ENCODE data around the gene DOCK11.

DOCK11 gene

GRCh38 chrX:118534716-118535493, 39.3 kb downstream of the DOCK11 start:
- no peak for DNase-seq

DNA sequence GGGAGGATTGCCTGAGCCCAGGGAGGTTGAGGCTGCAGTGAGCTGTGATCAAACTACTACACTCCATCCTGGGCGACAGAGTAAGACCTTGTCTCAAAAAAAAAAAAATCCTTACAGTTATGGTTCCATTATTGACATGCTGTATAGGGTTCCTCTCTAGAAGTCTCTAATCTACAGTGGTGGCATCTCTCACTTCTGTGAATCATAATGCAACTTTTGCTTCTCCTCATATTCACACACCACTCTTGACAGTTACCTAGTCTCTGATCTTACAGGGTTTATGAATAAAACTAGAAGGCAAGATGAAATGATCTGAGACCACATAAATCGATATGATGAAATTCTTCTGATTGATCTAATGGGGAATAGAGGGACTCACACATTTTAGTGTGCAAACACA, 40.6 kb downstream of the DOCK11 start:
- DNase-seq: no peak

DNA sequence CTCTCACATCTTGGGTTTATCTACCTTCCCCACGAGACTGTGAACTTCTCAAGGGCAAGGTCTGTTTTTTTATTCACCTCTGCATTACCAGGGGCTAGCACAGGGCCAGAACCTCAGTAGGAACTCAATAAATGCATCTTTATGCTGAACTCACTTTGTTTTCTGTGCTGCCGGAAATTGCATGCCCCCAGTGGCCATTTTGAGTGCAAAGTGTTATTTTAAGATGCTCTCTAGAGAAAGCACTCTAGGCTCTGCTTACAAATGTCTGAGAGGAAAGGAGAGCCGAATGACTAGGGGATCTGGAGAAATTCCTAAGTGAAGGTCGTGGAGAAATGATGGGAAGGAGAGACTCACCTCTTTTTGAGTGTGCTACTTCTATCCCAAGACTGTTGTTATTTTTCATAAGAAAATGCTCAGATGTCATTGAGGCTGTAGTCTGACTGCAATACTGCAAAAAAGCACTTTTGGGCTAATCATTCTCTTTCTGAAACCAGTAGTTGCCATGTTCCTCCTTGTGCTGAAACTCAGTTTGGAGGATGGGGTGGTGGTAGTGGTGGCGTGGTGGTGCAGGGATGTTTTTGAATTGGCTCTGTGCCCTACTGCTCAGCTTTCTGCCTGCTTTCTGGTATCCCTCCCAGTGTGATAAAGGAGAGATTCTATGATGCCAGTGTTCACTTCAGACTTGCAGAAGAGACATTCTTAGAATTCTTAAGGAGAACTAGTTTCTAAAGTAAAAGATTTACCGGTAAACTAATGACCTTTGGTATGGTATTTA, 41.3 kb downstream of the DOCK11 start:
- no peak for DNase-seq

GRCh38 chrX:118538386-118538785, 42.8 kb downstream of the DOCK11 start:
- no peak for DNase-seq

DNA sequence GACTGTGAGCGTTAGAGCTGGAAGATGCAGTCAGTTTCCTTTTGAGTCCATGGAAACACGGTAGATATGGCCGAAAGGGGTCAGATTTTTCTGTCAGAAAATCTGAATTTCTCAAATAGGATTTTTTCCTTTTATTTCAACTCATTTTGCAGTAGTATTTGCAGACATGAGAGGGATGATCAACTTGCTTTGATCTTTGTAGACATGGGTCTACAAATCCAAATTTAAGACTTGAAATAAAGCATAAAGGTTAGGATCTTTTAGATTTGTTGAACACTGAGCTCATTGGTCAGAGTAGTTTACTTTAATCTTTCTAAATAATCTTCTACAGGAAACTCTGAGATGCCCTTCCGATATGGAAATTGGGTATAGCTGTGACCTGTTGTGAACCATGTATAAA, 44.7 kb downstream of the DOCK11 start:
- no peak for DNase-seq

- no peak for DNase-seq
These were observed 45.9 kb downstream of the DOCK11 start for GRCh38 chrX:118541482-118541881.

GRCh38 chrX:118545510-118545909, 49.9 kb downstream of the DOCK11 start:
- DNase-seq: no peak

DNA sequence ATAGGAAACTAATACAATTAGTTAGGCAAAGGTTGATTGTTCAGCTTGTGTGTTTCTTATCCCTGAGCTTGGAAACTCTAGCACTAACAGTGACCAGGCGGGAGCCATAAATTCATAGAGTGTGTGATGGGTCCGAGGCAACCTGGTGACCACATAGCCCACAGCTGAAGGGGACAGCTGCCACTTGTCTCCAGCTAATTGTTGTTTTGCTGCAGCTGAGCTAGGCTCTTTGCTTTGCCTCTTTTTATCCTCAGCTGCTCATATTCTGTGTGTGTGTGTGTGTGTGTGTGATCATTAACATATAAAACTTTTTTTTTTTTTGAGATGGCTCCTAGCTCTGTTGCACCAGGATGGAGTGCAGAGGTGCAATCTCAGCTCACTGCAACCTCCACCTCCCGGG, 53.2 kb downstream of the DOCK11 start:
- DNase-seq: no peak

GRCh38 chrX:118550792-118551191, 55.2 kb downstream of the DOCK11 start:
- DNase-seq: no peak

DNA sequence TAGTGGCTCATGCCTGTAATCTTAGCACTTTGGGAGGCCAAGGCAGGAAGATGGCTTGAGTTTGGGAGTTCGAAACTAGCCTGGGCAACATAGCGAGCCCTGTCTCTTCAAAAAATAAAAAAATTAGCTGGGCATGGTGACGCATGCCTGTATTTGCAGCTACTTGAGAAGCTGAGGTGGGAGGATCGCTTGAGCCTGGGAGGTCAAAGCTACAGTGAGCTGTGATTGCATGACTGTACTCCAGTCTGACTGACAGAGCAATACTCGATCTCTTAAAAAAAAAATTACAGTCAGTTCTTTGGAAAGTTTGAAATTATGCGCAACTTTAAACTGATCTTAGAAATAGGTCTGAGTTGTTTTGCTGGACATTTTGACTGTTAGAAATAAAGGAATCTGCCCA, 55.8 kb downstream of the DOCK11 start:
- DNase-seq: no peak

DNA sequence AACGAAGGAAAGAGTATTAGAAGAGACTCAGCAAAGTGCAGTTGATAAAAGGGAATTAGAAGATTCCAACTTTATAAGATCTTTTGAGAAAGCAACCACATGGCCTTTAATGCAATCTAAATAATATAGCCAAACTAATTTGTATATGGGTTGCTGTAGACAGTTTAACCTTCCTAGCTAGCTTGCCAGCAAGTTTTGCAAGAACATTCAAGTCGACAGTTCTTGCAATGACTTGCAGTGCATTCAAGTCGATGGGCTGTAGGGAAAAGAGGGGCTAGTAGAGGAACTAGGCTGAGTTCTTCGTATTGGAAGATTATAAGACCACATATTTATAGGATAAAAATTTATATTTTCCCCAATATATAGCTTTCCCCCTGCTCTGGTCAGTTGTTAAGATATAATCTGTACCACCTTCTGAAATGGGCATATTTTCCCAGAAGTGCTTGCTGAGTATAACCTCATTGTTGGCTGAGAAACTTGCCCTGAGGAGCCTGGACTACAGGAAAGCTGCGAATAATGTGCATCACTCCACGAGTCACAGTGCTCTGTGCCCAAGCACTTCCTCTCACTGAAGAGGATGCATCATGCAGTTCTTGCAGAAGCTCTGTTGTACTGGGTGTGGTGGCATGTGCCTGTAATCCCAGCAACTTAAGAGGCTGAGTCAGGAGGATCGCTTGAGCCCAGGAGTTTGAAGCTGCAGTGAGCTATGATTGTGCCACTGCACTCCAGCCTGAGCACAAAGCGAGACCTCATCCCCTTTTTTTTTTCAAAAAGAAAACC, 56.7 kb downstream of the DOCK11 start:
- DNase-seq: no peak

- DNase-seq: no peak
These were observed 57.6 kb downstream of the DOCK11 start for GRCh38 chrX:118553042-118553710.

- DNase-seq: no peak
These were observed 58.9 kb downstream of the DOCK11 start for GRCh38 chrX:118554511-118554910.

DNA sequence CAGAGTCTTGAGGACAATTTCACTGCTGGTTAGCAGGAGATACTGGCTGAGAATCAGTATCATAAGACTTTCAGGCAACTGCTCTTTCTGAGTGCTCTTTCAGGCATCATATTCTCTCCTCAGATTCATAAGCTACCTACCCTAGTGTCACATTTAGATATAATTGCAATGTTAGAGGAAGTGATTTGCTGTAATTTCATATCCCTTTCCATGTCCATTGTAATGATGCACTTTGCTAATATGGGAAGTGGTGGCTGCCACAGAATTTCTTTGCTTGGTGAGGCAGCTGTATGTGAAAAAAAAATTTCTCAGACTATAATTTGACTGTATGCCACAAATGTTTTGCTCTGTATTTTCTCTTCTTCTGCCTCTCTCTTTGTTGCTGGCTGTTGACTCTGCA, 63.3 kb downstream of the DOCK11 start:
- DNase-seq: no peak

- no peak for DNase-seq
These were observed 64.9 kb downstream of the DOCK11 start for GRCh38 chrX:118560489-118560888.

GRCh38 chrX:118562582-118563164, 67.1 kb downstream of the DOCK11 start:
- no peak for DNase-seq

GRCh38 chrX:118564498-118564897, 68.9 kb downstream of the DOCK11 start:
- DNase-seq: no peak

GRCh38 chrX:118565853-118566252, 70.2 kb downstream of the DOCK11 start:
- no peak for DNase-seq

DNA sequence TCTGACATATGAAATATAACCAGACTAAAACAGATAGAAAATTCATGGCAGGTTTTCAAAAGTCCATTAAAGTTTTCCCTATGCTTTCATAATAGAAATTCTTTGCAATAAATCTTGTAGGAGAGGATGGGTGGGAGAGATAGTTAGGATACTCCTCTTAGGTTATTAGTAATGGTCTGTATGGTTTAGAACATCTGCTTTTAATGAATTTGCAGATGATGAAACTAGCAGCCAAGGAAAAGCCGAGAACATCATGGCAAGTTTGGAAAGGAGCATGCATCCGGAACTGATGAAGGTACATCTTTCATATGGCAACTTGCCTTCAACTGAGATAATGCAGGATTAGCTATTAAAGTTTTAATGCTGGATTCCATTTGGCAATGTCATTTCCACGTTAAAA, 70.7 kb downstream of the DOCK11 start:
- DNase-seq: no peak

DNA sequence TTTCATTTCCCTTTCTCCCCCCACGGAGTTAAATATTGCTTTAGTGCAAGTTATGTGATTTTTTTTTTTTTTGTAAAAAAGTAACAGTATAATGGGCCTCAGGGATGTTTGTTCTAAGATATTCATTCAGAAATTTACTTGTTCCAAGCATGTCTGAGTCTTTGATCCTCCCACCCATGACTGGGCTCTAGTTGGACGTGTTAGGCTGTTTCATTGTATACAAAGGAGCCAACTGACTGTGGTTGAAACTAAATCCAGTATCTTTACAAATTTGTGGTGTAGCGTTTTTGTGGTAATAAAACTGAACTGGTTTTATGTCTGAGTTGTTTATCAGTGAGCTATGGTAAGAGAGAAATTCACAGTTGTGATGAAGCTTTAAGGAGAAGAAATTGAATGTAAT, 74.1 kb downstream of the DOCK11 start:
- DNase-seq: no peak

DNA sequence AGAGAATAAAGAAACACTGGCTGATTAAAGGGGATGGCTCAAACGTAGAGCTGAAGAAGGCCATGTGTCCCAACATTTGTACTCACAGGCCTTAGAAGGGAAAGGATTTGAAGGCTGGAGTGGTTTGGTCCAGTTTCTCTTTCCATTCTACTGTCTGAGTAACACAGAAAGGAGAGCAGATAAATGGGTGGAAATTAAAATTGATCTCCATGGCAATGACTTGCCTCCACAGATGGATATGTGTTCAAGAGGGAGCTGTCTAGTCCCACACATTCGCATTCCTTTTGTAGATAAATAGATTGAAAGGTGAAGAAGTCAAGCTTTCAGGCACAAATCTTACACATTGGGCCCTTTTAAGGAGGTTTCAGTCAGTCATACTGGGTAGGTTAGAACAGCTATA, 74.6 kb downstream of the DOCK11 start:
- DNase-seq: no peak

DNA sequence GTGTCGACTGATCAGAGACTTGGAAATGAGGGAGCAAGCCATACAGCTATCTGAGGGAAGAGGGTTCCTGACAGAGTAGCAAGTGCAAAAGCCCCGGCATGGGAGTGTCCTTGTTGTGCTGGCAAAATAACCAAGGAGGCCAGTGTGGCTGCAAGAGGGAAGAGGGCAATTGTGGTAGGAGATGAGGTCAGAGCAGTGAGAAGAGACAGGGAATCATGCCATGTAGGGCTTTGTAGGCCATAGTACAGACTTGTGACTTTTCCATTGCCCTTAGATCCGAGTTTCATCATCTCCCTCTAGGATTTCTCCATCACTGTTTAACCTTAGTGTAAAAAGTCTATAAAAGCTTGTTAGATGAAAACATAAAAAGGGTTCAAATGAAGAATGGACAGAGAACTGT, 76.2 kb downstream of the DOCK11 start:
- no peak for DNase-seq

- DNase-seq: no peak
These were observed 79.1 kb downstream of the DOCK11 start for GRCh38 chrX:118574666-118575065.
